Left ventricle myocardium superior (tissue), 1 donor: ENCODE measurements around the gene CARNS1. TPM values are rescaled to one million over a fixed set of nuclear protein-coding genes. Genes with fewer than 3 reads are reported as not detected.

Source experiments
- ATAC-seq: fragments of 200-7000 bp; cut with Tn5 transposase; one replicate; pipeline ENCODE4 v1.9.1; 2020; ENCODE audit warnings: mild to moderate bottlenecking, moderate library complexity
- DNase-seq: peaks from one replicate; pipeline ENCODE4 v3.0.0-alpha.2; 2020
- intact Hi-C: fragments of 100-400 bp; cut with micrococcal nuclease; formaldehyde crosslinking; loops from one replicate; pipeline ENCODE4 v1.11.0; 2022
- total RNA-seq: library from RNA; stranded (reverse); fragmentation: NEBNext Ultra II Directional; extraction: Animal tissue kit (Norgen Biotek cat#: 25700); gene quantifications from one replicate; pipeline ENCODE4 v1.2.1, GENCODE V29; 2021
- donor health status: DM: no; HTN: yes; CAD: no; lungs with severe emphysema.

The CARNS1 gene
- total RNA-seq, 1 donor from 2014 or later = 18.0 TPM

GRCh38 chr11:67406969-67407687, 8.3 kb upstream of the CARNS1 start:
- ATAC-seq (no peak), DNase-seq (no peak)
- intact Hi-C loops = no loop called here

GRCh38 chr11:67407688-67408163, 7.8 kb upstream of the CARNS1 start:
- DNase-seq (no peak), ATAC-seq (no peak)
- intact Hi-C loops = no loop called here

GRCh38 chr11:67408437-67409200, 6.9 kb upstream of the CARNS1 start:
- peak; percentile 29 for DNase-seq
- ATAC-seq = no peak
- intact Hi-C loops = no loop called here

GRCh38 chr11:67409261-67409666, 6.2 kb upstream of the CARNS1 start:
- ATAC-seq (no peak), DNase-seq (no peak)
- intact Hi-C loops = no loop called here

DNA sequence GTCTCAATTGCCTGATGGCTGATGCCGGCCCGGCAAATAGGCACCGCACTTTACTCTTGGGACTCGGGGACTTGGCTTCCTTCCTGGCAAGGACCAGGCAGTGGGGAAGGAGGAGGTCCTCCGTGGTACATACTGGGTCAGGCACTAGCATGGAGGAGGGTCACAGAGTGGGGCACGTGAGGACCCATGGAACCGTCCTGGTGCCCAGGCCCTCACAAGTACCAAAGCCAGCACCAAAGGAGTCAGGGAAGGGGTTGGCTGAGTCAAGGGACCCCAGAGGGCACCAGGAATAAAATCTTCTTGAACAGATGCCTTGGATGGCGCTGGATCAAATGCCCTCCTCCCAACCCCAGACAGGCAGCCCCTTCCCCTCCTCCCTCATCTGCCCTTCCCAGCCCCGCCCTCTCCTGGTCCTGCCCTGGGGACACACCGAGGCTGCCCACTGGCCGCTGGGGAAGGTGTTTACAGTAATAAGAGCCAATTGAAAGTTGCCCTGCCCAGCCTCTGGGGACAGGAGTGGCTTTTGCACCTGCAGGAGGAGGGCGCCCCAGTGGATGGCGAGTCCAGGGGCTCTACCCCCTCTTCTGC, 5.6 kb upstream of the CARNS1 start:
- DNase-seq = no peak
- intact Hi-C loops = no loop called here
- no peak for ATAC-seq

- intact Hi-C loops = no loop called here
- DNase-seq (no peak), ATAC-seq (no peak)
Observed at GRCh38 chr11:67410369-67410831, 5.1 kb upstream of the CARNS1 start.

- no peak for DNase-seq
- intact Hi-C loops = no loop called here
- ATAC-seq = no peak
Observed at GRCh38 chr11:67410984-67411784, 4.3 kb upstream of the CARNS1 start.

GRCh38 chr11:67411785-67412152, 3.7 kb upstream of the CARNS1 start:
- intact Hi-C loops = no loop called here
- no peak for ATAC-seq
- DNase-seq = no peak

DNA sequence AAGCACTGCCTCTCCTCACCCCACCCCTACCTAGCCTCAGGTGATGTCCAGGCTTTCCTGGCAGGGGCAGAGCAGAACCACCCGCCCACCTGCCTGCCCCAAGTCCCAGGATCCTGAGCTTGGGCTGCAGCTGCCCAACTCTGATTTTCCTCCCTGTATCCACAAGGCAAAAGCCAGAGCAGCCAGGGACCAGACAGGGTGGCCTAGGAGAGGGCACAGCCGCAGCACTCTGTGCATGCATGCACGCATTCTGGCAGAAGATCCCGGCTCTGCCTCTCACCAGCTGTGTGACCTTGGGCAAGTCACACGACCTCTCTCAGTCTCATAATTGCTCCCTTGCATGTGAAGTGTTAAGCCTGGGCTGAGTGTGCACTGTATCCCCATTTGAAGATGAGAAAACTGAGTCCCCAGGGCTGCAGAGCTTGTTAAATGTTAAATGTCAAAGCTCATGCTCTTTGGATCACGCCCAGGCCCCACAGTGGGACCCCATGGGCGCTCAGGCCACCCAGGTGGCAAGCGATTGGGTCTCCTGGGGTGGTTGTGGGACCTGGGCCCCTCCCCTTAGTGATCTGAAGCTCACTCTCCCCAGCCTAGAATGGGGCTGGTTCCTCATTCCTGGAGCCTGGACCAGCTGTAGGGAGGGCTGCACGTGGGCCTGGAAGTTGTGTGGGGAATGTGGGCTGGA, 2.8 kb upstream of the CARNS1 start:
- intact Hi-C loops = no loop called here
- no peak for ATAC-seq
- DNase-seq = no peak

DNA sequence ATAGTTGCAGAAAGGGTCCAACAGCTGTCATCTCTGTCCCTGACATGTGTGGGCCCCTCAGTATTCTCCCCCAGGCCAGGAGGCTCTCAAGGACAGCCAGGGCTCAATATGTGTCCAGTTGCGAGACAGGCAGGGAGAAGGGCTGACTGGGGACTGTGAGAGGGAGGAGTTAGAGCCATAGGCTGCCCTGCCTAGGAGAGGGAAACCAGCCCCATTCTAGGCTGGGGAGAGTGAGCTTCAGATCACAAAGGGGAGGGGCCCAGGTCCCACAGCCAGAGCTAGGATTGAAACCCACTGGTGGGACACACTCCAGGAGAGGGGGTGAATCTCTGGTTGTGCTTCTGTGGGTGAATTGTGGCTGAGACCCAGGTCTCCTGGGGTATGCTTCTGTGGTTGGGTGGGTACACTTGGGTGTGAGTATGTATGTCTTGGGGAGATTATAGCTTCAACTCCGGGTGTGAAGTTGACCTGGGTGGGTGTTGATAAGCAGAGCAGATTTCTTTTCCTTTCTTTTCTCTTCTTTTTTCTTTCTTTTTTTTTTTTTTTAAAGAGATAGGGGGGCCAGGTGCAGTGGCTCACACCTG, 2.1 kb upstream of the CARNS1 start:
- DNase-seq (no peak), ATAC-seq (no peak)
- intact Hi-C loops = no loop called here

DNA sequence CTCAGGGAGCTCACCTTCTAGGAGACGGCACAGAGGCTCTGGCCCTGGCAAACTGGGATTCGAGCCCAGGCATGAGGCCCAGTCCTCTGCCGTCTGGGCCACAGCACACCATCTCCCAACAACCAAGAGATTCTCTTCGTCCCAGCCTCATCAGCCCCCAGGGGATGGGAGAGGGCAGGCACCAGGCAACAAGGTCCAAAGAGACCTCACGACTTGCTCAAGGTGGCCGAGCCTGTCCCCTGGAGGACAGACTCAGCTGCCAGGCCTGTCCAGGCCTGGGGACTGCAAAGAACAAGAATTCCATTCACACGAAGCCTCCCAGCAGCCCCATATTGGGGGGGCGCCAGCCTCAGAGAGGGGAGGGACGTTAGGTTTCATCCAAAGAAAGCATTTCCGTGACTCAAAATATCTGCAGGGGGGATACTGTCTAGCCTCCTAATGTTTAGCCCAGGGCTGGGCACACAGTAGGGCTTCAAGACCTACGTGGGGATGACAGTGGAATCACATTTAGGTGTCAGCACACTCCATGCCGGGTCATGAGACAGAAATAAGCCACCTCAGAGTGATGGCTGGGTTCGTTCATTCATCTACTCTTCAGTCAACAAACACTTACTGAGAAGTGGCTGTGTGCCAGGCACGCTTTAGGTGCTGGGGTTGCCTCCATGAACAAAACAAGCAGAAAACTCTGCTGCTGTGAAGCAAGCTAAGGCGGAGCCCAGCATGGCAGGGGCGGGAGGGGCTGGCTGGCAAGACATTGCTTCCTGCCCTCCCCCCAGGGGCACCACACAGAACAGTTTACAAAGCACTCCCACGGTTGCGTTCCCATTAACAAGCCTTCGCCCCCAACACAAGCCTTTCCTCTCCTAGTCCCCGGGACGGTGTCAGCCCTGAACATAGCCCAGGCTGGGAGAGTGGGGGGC, 1.2 kb downstream of the CARNS1 start:
- intact Hi-C loops = no loop called here

GRCh38 chr11:67417425-67417824, 1.9 kb downstream of the CARNS1 start:
- intact Hi-C loops = no loop called here
- ATAC-seq = no peak
- no peak for DNase-seq

More for the DNA sequence above, 1.2 kb downstream of the CARNS1 start:
- no peak for ATAC-seq
- DNase-seq = no peak

- DNase-seq (peak; percentile 78), ATAC-seq (peak; percentile 50)
- intact Hi-C loops = no loop called here
Observed at GRCh38 chr11:67418476-67419281, 3.2 kb downstream of the CARNS1 start.

DNA sequence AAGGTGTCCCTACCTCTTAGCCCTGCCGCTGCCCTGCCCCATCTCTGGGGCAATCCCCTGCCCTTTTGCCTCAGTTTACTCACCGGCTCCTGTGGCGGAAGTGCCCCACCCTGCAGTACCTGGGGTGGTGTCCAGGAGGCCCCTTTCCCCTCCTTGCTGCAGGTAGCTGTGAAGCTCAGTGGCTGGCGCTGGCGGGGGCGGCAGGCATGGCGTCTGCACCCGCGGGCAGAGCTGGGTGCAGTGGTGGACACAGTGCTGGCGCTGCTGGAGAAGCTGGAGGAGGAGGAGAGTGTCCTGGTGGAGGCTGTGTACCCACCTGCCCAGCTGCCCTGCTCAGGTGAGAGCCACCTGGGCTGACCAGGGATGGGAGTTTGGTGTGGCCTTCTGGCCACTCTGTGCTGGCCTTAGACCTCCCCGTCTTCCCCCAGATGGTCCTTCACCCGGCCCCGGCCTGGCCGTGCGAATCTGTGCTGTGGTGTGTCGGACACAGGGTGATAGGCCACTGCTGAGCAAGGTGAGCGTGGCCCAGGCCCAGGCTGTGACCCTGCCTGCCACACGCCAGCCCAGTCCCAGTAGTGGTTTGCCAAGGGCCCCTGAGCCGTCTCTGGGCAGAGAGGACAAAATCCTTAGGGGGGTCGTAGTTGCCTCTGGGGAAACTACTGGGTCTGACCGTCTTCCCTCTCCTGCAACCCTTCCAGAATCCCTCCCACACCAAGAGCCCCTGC, 4.0 kb downstream of the CARNS1 start:
- no peak for DNase-seq
- intact Hi-C loops = no loop called here
- ATAC-seq = no peak

DNA sequence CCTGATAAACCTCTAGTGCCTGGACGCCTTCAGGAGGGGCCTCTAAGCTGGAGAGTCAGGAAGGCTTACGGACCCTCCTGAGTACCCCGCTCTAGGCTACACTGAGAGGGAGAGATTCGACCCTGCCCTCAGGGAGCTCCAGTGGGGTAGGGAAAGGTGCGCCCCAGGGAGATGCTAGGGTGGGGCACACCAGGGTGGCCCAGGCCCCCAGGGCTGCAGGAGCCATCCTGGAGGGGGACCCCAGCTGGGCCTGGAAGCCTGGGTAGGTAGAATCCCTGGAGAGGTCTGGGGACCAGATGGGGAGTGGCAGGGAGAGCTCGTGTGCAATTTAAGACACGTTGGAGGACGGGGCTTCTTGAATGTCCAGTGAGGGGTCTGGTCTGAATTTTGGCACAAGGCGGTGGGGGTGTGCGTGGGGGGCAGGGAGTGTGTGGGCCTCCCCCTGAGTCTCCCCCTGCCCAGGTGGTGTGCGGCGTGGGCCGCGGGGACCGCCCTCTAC, 4.7 kb downstream of the CARNS1 start:
- DNase-seq (no peak), ATAC-seq (no peak)
- intact Hi-C loops = no loop called here
